ENCODE measurements around the gene AP5B1. TPM values are rescaled to one million over a fixed set of nuclear protein-coding genes. Genes with fewer than 3 reads are reported as not detected.

The AP5B1 gene
- polyA plus RNA-seq, 1 experiment, result 2.6 TPM

- Histone ChIP-seq H3K9me3 (ENCODE audit: control insufficient read depth, insufficient read depth, low read length) (no peaks in the 10 kb centered on the region; the same call in 1 of the 2 replicates), H3K27me3 (ENCODE audit: control insufficient read depth, insufficient read depth, low read length) (peaks cover 57% of the 10 kb centered on the region), H3K27ac (ENCODE audit: low read depth, low read length) (no peak overlapping the region), H3K4me3 (ENCODE audit: low read depth, low read length) (no peak overlapping the region)
- TF ChIP-seq CTCF (IDR thresholded peaks at IDR 0.05; ENCODE audit: low read depth, low read length), result no peak
- ChIA-PET POLR2A (interaction anchor here (0.6 kb wide), 1 partner anchor 243 kb away, joined by 5 read pairs; no protein-coding TSS in a partner anchor), CTCF (no interaction called here)
- DNase-seq (ENCODE audit: low read depth, low spot score), result no peak
These were observed 14.1 kb upstream of the AP5B1 start for GRCh38 chr11:65794570-65795510.

GRCh38 chr11:65793625-65794400 is 13.0 kb upstream of the AP5B1 start:
- peaks cover 65% of the 10 kb centered on the region for H3K27me3 ChIP-seq (ENCODE audit: control insufficient read depth, insufficient read depth, low read length)
- ChIA-PET POLR2A (no interaction called here), CTCF (interaction anchor here (0.6 to 1.6 kb wide), 2 partner anchors 23 to 33 kb away, joined by 4 to 5 read pairs; no protein-coding TSS in a partner anchor)
- H3K4me3 ChIP-seq (ENCODE audit: low read depth, low read length), result no peak overlapping the region
- DNase-seq (ENCODE audit: low read depth, low spot score), result no peak
- no peak for TF ChIP-seq CTCF (IDR thresholded peaks at IDR 0.05; ENCODE audit: low read depth, low read length)
- H3K9me3 ChIP-seq (ENCODE audit: control insufficient read depth, insufficient read depth, low read length), result no peaks in the 10 kb centered on the region; the same call in 1 of the 2 replicates
- H3K27ac ChIP-seq (ENCODE audit: low read depth, low read length), result no peak overlapping the region

- CTCF ChIA-PET, result interaction anchor here (0.6 to 1.6 kb wide), 3 partner anchors 23 to 67 kb away, joined by 3 to 4 read pairs (median 4); partner anchors contain the start of gene MUS81
- no peak for TF ChIP-seq CTCF (IDR thresholded peaks at IDR 0.05; ENCODE audit: low read depth, low read length)
- POLR2A ChIA-PET, result no interaction called here
- Histone ChIP-seq H3K4me3 (ENCODE audit: low read depth, low read length) (no peak overlapping the region), H3K27ac (ENCODE audit: low read depth, low read length) (no peak overlapping the region), H3K9me3 (ENCODE audit: control insufficient read depth, insufficient read depth, low read length) (no peaks in the 10 kb centered on the region; the same call in 1 of the 2 replicates), H3K27me3 (ENCODE audit: control insufficient read depth, insufficient read depth, low read length) (peaks cover 67% of the 10 kb centered on the region)
- DNase-seq (ENCODE audit: low read depth, low spot score), result no peak
These were observed 12.4 kb upstream of the AP5B1 start for GRCh38 chr11:65793144-65793581.

- ChIA-PET POLR2A (no interaction called here), CTCF (interaction anchor here (0.6 to 1.6 kb wide), 3 partner anchors 20 to 23 kb away, joined by 3 to 4 read pairs (median 3); no protein-coding TSS in a partner anchor)
- peaks cover 69% of the 10 kb centered on the region for H3K27me3 ChIP-seq (ENCODE audit: control insufficient read depth, insufficient read depth, low read length)
- H3K27ac ChIP-seq (ENCODE audit: low read depth, low read length), result no peak overlapping the region
- H3K9me3 ChIP-seq (ENCODE audit: control insufficient read depth, insufficient read depth, low read length), result no peaks in the 10 kb centered on the region; the same call in 1 of the 2 replicates
- DNase-seq (ENCODE audit: low read depth, low spot score), result no peak
- no peak overlapping the region for H3K4me3 ChIP-seq (ENCODE audit: low read depth, low read length)
- no peak for TF ChIP-seq CTCF (IDR thresholded peaks at IDR 0.05; ENCODE audit: low read depth, low read length)
These were observed 11.7 kb upstream of the AP5B1 start for GRCh38 chr11:65792456-65792855.

All from AG04450 (cell line).